Prostate gland (tissue), 2 donors: Measurements from ENCODE around the gene AFAP1L1.

Experiments used
- POLR2AphosphoS5 ChIP-seq: sonication (generic); formaldehyde crosslinking; IDR thresholded peaks from one replicate; pipeline ENCODE4 v1.6.1; 2017; ENCODE audit warnings: antibody characterized with exemption
- TF ChIP-seq, protein P1 (sequence below), 4 experiments: fragments of 200-600 bp in 2 of 4; fragments of 450-650 bp in 2 of 4; sonication (generic) in 2 of 4; IDR thresholded peaks; 1 replicate in 3 of 4; 2 replicates in 1 of 4; pipeline ENCODE4 v1.5.1; 2016 to 2019; ENCODE audit warnings: antibody characterized with exemption in 4 of 4, mild to moderate bottlenecking in 2 of 4, moderate library complexity in 2 of 4

DNA sequence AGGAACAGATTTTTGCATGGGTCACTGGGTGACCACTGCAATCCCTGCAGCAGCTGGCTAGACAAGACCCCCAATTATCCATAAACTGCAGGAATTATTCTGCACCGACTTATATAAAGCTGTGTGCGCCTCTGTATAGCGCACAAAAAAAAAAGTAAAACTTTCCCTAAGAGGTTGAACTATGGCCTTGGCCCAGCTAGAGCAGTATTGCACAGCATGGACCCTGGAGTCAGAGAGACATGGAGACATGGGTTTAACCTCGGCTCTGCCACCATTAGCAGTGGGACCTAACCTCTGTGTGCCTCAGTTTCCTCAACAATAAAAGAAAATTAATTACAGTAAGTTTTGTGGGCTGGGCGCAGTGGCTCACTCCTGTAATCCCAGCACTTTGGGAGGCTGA lies 56.5 kb downstream of the AFAP1L1 start:
- TF ChIP-seq, protein P1, sequence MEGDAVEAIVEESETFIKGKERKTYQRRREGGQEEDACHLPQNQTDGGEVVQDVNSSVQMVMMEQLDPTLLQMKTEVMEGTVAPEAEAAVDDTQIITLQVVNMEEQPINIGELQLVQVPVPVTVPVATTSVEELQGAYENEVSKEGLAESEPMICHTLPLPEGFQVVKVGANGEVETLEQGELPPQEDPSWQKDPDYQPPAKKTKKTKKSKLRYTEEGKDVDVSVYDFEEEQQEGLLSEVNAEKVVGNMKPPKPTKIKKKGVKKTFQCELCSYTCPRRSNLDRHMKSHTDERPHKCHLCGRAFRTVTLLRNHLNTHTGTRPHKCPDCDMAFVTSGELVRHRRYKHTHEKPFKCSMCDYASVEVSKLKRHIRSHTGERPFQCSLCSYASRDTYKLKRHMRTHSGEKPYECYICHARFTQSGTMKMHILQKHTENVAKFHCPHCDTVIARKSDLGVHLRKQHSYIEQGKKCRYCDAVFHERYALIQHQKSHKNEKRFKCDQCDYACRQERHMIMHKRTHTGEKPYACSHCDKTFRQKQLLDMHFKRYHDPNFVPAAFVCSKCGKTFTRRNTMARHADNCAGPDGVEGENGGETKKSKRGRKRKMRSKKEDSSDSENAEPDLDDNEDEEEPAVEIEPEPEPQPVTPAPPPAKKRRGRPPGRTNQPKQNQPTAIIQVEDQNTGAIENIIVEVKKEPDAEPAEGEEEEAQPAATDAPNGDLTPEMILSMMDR (IDR thresholded peaks at IDR 0.05) = no peak
- no peak for TF ChIP-seq POLR2AphosphoS5
